SK-N-MC (cell line): ENCODE measurements around the gene TTC17.
"Not testable (repeated sequence)": the region's sequence is repeated elsewhere in the genome, so short reads cannot be mapped to it uniquely, and the experiment has no call there.

Experiments
- DNase-seq: peaks from one replicate; pipeline ENCODE4 v3.0.0-alpha.2; 2011; ENCODE audit warnings: low read depth, low spot score
- H3K27ac ChIP-seq: fragments of 200-600 bp; sonication (generic); 2 replicates; pipeline ENCODE4 v1.5.1; 2016; ENCODE audit warnings: mixed run types
- H3K36me3 ChIP-seq: fragments of 200-600 bp; sonication (generic); 2 replicates; pipeline ENCODE4 v1.6.1; 2017; ENCODE audit warnings: antibody characterized with exemption, low read length, mixed read lengths; ENCODE audit not compliant: insufficient read depth
- H3K4me3 ChIP-seq: fragments of 200-600 bp; sonication (generic); 2 replicates; pipeline ENCODE4 v1.5.1; 2016
- H3K9ac ChIP-seq: fragments of 200-600 bp; sonication (generic); 2 replicates; pipeline ENCODE4 v1.8.0; 2017; ENCODE audit warnings: mixed run types, mixed read lengths; ENCODE audit not compliant: insufficient read length
- H3K9me3 ChIP-seq: fragments of 200-600 bp; sonication (generic); 2 replicates; pipeline ENCODE4 v1.6.1; 2017; ENCODE audit warnings: low read depth, mild to moderate bottlenecking, antibody characterized with exemption, low read length, moderate library complexity, mixed read lengths
- EZH2 ChIP-seq: fragments of 200-600 bp; sonication (generic); IDR thresholded peaks from one replicate; pipeline ENCODE4 v1.6.1; 2017; ENCODE audit warnings: antibody characterized with exemption
- FOXP2 ChIP-seq: optimal IDR thresholded peaks from 2 replicates; pipeline ENCODE3; 2011; ENCODE audit warnings: mild to moderate bottlenecking, moderate library complexity; ENCODE audit not compliant: insufficient read depth; ENCODE audit errors: extremely low read length, control extremely low read depth
- POLR2AphosphoS5 ChIP-seq: IDR thresholded peaks from 2 replicates; pipeline ENCODE4 v1.6.1; 2012; ENCODE audit warnings: mild to moderate bottlenecking, low read depth, low read length, borderline replicate concordance

Gene TTC17

DNA sequence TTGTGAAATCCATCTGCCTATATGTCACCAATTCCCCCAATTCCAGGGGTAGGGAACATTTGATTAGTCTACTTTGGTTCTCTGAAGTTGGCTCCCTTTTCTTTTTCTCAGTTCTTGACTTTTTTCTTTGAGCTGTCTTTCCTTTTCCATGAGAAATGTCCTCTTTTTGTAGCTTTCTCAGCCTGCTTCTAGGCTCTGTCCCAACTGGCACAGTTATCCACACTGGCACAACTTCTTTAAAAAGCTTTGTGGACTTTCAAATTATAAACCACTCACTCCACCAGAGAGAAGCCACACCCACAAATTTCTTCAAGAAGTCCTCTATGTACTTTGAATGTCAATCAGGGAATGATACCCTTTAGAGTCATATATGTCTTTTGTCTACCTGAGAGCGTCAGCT lies 100.5 kb downstream of the TTC17 start:
- Histone ChIP-seq H3K27ac (no peak overlapping the region), H3K36me3 (peaks cover 77% of the 10 kb centered on the region), H3K9ac (no peak overlapping the region), H3K4me3 (no peak overlapping the region), H3K9me3 (no peaks in the 10 kb centered on the region)
- no peak for DNase-seq
- TF ChIP-seq FOXP2: no peak
- TF ChIP-seq EZH2: no peak

DNA sequence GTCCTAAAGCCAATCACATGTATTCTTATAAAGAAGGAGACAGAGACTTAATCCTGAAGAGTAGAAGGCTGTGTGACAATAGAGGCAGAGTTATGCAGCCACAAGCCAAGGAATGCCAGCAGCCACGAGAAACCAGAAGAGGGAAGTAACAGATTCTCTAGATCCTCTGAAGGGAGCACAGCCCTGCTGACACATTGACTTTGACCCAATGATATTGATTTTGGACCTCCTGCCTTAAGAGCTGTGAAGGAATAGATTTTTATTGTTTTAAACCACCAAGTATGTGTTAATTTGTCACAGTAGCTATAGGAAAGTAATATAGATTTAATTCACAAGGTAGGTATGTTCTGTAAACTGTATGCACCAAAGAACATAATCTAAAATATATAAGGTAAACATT lies 103.6 kb downstream of the TTC17 start:
- TF ChIP-seq EZH2 (no peak), POLR2AphosphoS5 (no peak), FOXP2 (no peak)
- Histone ChIP-seq H3K9me3 (peaks cover 10% of the 10 kb centered on the region; the same call in 1 of the 2 replicates), H3K9ac (no peak overlapping the region), H3K27ac (no peak overlapping the region), H3K36me3 (peaks cover 93% of the 10 kb centered on the region), H3K4me3 (no peak overlapping the region)
- no peak for DNase-seq

DNA sequence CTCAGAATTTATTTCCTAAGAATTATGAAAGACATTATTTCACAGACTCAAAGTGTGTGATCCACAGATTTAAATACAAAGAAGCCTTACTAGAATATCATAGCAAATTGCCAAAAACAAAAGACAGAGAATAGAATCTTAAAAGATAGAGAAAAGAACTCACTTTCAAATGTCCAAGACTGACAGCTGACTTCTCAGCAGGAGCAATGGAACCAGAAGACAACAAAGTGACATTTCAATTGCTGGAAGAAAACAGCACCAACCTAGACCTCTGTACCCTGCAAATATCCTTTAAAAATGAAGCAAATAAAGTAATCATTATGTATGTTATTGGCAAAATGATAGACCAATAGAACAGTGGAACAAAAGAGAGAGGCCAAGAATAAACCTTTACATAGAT lies 109.2 kb downstream of the TTC17 start:
- Histone ChIP-seq H3K36me3 (peaks cover 67% of the 10 kb centered on the region), H3K27ac (no peak overlapping the region), H3K9me3 (peaks cover 13% of the 10 kb centered on the region; the same call in 1 of the 2 replicates), H3K4me3 (no peak overlapping the region), H3K9ac (no peak overlapping the region)
- TF ChIP-seq EZH2: no peak
- TF ChIP-seq POLR2AphosphoS5: no peak
- TF ChIP-seq FOXP2: no peak
- DNase-seq: no peak

DNA sequence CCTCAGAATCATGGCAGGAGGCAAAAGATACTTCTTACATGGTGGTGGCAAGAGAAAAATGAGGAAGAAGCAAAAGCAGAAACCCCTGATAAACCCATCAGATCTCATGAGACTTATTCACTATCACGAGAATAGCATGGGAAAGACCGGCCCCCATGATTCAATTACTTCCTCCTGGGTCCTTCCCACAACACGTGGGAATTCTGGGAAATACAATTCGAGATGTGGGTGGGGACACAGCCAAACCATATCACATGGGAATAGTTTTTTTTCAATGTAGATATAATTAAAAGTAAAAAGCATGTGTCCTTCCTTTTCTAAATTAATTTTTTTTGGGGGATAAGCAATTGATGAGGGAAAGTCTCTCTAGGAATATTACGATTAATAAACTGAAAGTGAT lies 118.8 kb downstream of the TTC17 start:
- DNase-seq, H3K9me3 ChIP-seq, H3K27ac ChIP-seq, H3K9ac ChIP-seq, H3K4me3 ChIP-seq: not testable (repeated sequence)
- peaks cover 52% of the 10 kb centered on the region for H3K36me3 ChIP-seq

DNA sequence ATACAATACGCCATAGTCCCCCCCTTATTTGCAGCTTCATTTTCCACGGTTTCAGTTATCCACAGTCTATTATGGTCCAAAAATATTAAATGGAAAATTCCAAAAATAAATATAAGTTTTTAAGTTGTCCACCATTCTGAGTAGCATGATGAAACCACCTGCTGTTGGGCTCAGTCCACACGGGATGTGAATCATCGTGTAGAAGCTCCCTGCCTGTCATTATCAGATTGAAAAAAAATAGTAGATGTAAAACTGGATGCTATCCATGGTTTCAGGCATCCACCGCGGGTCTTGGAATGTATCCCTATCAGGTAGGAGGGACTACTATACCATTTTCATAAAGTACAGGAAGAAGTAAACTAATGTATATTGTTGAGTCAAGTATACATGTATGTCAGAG lies 127.4 kb downstream of the TTC17 start:
- H3K27ac ChIP-seq: no peak overlapping the region
- peaks cover 10% of the 10 kb centered on the region; the same call in 1 of the 2 replicates for H3K9me3 ChIP-seq
- TF ChIP-seq EZH2: no peak
- no peak for TF ChIP-seq POLR2AphosphoS5
- no peak for TF ChIP-seq FOXP2
- no peak overlapping the region for H3K9ac ChIP-seq
- no peak overlapping the region for H3K4me3 ChIP-seq
- DNase-seq: no peak
- H3K36me3 ChIP-seq: peaks cover 31% of the 10 kb centered on the region

DNA sequence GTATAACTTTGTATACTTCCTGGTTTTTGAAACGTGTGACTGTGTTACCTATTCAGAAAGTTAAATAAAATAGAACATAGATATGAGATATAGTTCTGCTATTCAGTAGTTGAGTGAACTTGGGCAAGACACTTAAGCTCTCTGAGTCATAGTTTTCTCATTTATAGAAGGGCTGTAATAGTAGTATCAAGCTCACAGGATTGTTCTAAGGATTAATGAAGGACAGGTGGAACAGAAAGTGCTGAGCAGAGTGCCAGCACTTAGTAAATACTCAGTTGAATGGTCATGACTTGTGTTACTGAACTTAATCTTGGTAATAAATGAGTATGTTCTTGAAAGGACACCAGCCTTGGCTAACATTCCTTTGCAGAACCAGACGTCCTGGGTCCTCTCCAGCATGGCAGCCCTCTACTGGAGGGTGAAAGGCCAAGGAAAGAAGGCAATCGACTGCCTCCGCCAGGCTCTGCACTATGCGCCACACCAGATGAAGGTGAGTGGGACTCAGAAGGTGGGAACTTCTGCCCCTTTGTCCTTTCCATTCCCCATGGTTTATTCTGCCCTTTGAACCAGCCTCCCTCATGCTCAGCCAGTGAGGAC lies 131.2 kb downstream of the TTC17 start:
- H3K36me3 ChIP-seq: peaks cover 45% of the 10 kb centered on the region

DNA sequence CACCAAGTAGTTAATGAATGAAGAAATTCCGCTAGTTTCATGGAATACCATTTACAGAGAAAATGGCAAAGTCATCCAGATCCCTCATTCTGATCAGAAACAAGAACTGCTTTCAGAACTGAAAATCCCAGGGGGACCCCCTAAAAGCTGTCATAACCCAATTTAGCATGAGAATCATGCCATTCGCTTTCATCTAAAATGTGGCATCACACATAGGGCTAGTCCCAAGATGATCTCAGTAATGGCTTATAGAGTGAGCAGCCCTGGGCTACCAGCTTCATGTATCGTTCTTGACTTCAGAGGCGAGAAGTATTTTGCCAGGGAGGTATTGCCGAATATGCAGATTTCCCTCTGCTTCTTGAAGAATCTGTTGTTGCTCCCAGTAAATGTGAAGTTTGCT lies 134.0 kb downstream of the TTC17 start:
- Histone ChIP-seq H3K36me3 (peaks cover 49% of the 10 kb centered on the region), H3K4me3 (no peak overlapping the region), H3K27ac (no peak overlapping the region), H3K9ac (no peak overlapping the region), H3K9me3 (no peaks in the 10 kb centered on the region)
- no peak for DNase-seq
- TF ChIP-seq POLR2AphosphoS5 (no peak), EZH2 (no peak), FOXP2 (no peak)

More for the DNA sequence above, 131.2 kb downstream of the TTC17 start:
- Histone ChIP-seq H3K9me3 (no peaks in the 10 kb centered on the region), H3K9ac (no peak overlapping the region), H3K4me3 (no peak overlapping the region), H3K27ac (no peak overlapping the region)
- no peak for TF ChIP-seq FOXP2
- no peak for TF ChIP-seq EZH2
- TF ChIP-seq POLR2AphosphoS5: no peak
- no peak for DNase-seq

DNA sequence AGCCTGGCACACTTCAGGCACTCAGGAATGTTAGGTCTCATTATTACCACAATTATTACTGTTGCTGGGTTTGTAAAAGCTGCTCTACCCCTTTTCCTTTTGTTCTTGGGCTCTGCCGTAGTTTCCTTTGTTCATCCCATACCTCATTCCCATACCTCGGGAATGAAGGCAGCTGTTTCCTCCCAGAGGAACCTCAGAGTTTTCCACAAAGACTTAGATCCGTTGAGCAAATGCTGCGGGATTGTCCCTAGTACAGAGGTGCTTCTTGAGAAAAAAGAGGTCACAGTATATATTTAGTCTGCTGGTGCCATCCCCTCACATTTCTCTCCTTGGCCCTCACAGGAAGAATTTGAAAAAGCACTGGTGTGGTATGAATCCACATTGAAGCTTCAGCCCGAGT lies 134.7 kb downstream of the TTC17 start:
- Histone ChIP-seq H3K36me3 (peaks cover 49% of the 10 kb centered on the region), H3K4me3 (no peak overlapping the region), H3K27ac (no peak overlapping the region), H3K9ac (no peak overlapping the region), H3K9me3 (no peaks in the 10 kb centered on the region)
- no peak for DNase-seq
- TF ChIP-seq POLR2AphosphoS5: no peak
- TF ChIP-seq FOXP2: no peak
- TF ChIP-seq EZH2: no peak

DNA sequence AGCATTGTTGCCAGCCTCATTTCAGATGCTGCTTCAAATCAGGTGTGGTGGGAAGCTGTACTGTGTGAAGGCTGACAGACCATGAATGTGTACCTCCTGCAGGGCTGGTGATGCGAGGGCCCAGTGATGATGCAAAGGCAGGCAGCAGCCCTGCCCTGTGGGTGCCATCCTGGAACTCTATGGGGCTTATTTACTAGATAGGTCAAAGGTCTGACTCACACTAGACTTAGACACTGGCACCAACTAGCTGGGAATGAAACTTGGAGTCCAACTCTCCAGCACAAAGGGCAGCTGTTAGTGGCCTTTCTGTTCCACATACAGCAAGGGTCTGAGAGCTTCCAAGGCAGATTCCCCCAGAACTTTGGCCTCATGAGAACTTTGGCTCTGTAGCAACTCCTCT lies 138.4 kb downstream of the TTC17 start:
- TF ChIP-seq POLR2AphosphoS5 (no peak), EZH2 (no peak)
- DNase-seq: no peak
- H3K4me3 ChIP-seq: no peak overlapping the region
- H3K9ac ChIP-seq: no peak overlapping the region
- H3K27ac ChIP-seq: no peak overlapping the region
- no peaks in the 10 kb centered on the region for H3K9me3 ChIP-seq
- H3K36me3 ChIP-seq: peaks cover 27% of the 10 kb centered on the region

DNA sequence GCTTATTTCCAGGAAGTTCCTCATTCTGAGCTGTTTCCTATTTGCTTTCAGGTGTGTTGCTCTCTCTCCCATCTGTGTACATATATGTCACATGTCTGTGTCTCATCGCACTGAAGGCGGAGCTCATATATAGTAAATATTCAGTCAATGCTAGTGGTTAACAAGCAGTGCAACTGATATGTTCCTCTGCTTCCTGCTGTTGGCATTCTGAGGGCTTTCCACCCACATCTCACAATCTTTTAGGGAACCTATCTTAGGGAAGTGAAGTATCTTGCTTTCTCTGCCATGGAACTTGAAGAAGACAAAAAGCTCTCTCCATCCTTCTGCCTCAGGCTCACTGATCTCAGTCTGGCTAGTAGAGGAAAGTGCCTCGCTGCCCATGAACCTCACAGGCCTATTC lies 139.8 kb downstream of the TTC17 start:
- Histone ChIP-seq H3K27ac (no peak overlapping the region), H3K9me3 (no peaks in the 10 kb centered on the region), H3K4me3 (no peak overlapping the region), H3K9ac (no peak overlapping the region), H3K36me3 (peaks cover 14% of the 10 kb centered on the region)
- no peak for TF ChIP-seq POLR2AphosphoS5
- TF ChIP-seq EZH2: no peak
- TF ChIP-seq FOXP2: no peak
- no peak for DNase-seq
